WERI-Rb-1 (cell line): ENCODE results near the gene KIAA1549.

Experiments used
- DNase-seq: peaks from one replicate; pipeline ENCODE4 v3.0.0-alpha.2; 2020
- H3K27ac ChIP-seq: fragments of 250-450 bp; sonication (Bioruptor Pico); 2 replicates; pipeline ENCODE4 v1.5.1; 2020; ENCODE audit warnings: mild to moderate bottlenecking, moderate library complexity
- H3K27me3 ChIP-seq: fragments of 250-450 bp; sonication (Bioruptor Pico); 2 replicates; pipeline ENCODE4 v1.5.1; 2021; ENCODE audit warnings: mild to moderate bottlenecking, low read depth, moderate library complexity; ENCODE audit not compliant: insufficient read depth, severe bottlenecking
- H3K36me3 ChIP-seq: fragments of 250-450 bp; sonication (Bioruptor Pico); 2 replicates; pipeline ENCODE4 v1.5.1; 2020; ENCODE audit warnings: mild to moderate bottlenecking, moderate library complexity
- H3K4me3 ChIP-seq: 2 replicates; pipeline ENCODE4 v1.5.1; 2011; ENCODE audit warnings: low read depth, mild to moderate bottlenecking, control low read depth, low read length
- H3K9me3 ChIP-seq: fragments of 250-450 bp; sonication (Bioruptor Pico); 2 replicates; pipeline ENCODE4 v1.5.1; 2021; ENCODE audit warnings: mild to moderate bottlenecking, moderate library complexity; ENCODE audit not compliant: severe bottlenecking
- CTCF ChIP-seq: IDR thresholded peaks from 2 replicates; pipeline ENCODE4 v1.5.1; 2011; ENCODE audit warnings: low read depth, mild to moderate bottlenecking, control low read depth, inconsistent platforms, low read length

KIAA1549 gene

GRCh38 chr7:138871065-138871813, 110.0 kb downstream of the KIAA1549 start:
- H3K27me3 ChIP-seq, result no peaks in the 10 kb centered on the region
- no peak overlapping the region for H3K27ac ChIP-seq
- H3K36me3 ChIP-seq, result peaks cover 14% of the 10 kb centered on the region
- DNase-seq, result no peak
- no peak for TF ChIP-seq CTCF
- H3K4me3 ChIP-seq, result no peak overlapping the region
- H3K9me3 ChIP-seq, result no peaks in the 10 kb centered on the region

- Histone ChIP-seq H3K27me3 (no peaks in the 10 kb centered on the region), H3K27ac (no peak overlapping the region), H3K4me3 (no peak overlapping the region), H3K36me3 (peaks cover 14% of the 10 kb centered on the region), H3K9me3 (no peaks in the 10 kb centered on the region)
- DNase-seq, result no peak
- TF ChIP-seq CTCF, result no peak
These were observed 111.8 kb downstream of the KIAA1549 start for GRCh38 chr7:138869353-138869752.

GRCh38 chr7:138868711-138869110, 112.5 kb downstream of the KIAA1549 start:
- H3K27me3 ChIP-seq, result no peaks in the 10 kb centered on the region
- no peak overlapping the region for H3K27ac ChIP-seq
- no peak overlapping the region for H3K4me3 ChIP-seq
- no peaks in the 10 kb centered on the region for H3K9me3 ChIP-seq
- H3K36me3 ChIP-seq, result peaks cover 14% of the 10 kb centered on the region
- DNase-seq, result no peak
- TF ChIP-seq CTCF, result no peak

GRCh38 chr7:138867744-138868143, 113.4 kb downstream of the KIAA1549 start:
- Histone ChIP-seq H3K27ac (no peak overlapping the region), H3K9me3 (no peaks in the 10 kb centered on the region), H3K4me3 (no peak overlapping the region), H3K27me3 (no peaks in the 10 kb centered on the region), H3K36me3 (peaks cover 14% of the 10 kb centered on the region)
- no peak for TF ChIP-seq CTCF
- DNase-seq, result no peak

- Histone ChIP-seq H3K27ac (no peak overlapping the region), H3K4me3 (no peak overlapping the region), H3K27me3 (no peaks in the 10 kb centered on the region), H3K36me3 (peaks cover 12% of the 10 kb centered on the region), H3K9me3 (no peaks in the 10 kb centered on the region)
- no peak for TF ChIP-seq CTCF
- DNase-seq, result no peak
These were observed 114.8 kb downstream of the KIAA1549 start for GRCh38 chr7:138866353-138866752.

- Histone ChIP-seq H3K27me3 (no peaks in the 10 kb centered on the region), H3K27ac (no peak overlapping the region), H3K36me3 (peaks cover 13% of the 10 kb centered on the region), H3K9me3 (no peaks in the 10 kb centered on the region), H3K4me3 (no peak overlapping the region)
- peak; percentile 16 for DNase-seq
- peak; percentile 53; the same call in 1 of the 2 replicates for TF ChIP-seq CTCF
These were observed 115.3 kb downstream of the KIAA1549 start for GRCh38 chr7:138865843-138866242.
